ENCODE results near the gene HECTD2.

DNA sequence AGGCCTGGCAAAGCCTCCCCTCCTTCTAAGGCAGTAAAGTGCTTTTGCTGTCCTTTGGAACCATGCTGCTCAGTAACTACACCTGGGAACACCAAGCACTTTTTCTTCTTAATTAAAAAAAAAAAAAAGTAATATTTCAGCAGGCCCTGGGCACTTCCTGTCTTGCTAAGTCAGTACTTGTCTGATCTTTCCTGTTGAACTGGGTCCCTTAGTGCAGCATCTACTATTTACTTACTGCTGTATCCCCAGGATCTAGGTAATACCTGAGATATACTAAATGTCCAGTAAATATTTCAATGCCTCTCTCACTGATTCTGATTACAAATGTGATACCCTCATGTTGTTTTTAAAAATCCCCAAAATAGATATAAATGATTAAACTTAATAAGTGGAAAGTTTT, 145.3 kb downstream of the HECTD2 start:
- TF ChIP-seq, protein P1, sequence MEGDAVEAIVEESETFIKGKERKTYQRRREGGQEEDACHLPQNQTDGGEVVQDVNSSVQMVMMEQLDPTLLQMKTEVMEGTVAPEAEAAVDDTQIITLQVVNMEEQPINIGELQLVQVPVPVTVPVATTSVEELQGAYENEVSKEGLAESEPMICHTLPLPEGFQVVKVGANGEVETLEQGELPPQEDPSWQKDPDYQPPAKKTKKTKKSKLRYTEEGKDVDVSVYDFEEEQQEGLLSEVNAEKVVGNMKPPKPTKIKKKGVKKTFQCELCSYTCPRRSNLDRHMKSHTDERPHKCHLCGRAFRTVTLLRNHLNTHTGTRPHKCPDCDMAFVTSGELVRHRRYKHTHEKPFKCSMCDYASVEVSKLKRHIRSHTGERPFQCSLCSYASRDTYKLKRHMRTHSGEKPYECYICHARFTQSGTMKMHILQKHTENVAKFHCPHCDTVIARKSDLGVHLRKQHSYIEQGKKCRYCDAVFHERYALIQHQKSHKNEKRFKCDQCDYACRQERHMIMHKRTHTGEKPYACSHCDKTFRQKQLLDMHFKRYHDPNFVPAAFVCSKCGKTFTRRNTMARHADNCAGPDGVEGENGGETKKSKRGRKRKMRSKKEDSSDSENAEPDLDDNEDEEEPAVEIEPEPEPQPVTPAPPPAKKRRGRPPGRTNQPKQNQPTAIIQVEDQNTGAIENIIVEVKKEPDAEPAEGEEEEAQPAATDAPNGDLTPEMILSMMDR (IDR thresholded peaks at IDR 0.05) = no peak
- TF ChIP-seq POLR2A (IDR thresholded peaks at IDR 0.05) = no peak

Measured in lower leg skin (tissue), 3 donors.